ENCODE measurements around the gene DCTPP1.

DNA sequence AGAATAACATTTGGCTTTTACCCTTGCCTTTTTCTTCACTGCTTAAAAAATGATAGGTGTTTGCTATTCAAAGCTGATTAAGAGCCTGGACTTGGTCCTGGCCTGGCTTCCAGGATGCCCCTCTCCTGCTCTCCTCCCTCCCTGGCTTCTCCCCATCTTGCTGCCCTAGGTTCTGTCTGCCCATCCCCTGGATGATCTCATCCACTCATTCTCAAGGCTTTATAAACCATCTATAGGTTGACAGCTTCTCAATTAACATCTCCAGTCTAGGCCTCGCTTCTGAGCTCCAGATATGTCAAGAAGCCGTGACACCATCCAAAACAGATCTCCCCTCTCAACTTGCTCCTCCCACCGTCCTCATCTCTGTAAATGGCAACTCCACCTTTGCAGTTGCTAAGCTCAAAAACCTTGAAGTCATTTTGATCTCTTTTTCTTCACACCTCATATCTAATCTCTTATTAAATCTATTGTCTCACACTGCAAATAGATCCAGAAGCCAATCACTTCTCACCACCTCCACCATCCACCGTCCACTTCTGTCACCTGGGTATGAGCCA, 13.7 kb downstream of the DCTPP1 start:
- TF ChIP-seq, protein P1, sequence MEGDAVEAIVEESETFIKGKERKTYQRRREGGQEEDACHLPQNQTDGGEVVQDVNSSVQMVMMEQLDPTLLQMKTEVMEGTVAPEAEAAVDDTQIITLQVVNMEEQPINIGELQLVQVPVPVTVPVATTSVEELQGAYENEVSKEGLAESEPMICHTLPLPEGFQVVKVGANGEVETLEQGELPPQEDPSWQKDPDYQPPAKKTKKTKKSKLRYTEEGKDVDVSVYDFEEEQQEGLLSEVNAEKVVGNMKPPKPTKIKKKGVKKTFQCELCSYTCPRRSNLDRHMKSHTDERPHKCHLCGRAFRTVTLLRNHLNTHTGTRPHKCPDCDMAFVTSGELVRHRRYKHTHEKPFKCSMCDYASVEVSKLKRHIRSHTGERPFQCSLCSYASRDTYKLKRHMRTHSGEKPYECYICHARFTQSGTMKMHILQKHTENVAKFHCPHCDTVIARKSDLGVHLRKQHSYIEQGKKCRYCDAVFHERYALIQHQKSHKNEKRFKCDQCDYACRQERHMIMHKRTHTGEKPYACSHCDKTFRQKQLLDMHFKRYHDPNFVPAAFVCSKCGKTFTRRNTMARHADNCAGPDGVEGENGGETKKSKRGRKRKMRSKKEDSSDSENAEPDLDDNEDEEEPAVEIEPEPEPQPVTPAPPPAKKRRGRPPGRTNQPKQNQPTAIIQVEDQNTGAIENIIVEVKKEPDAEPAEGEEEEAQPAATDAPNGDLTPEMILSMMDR (IDR thresholded peaks at IDR 0.05 in 2 of 3, conservative IDR thresholded peaks at IDR 0.05 in 1 of 3; ENCODE audit: borderline replicate concordance in 1 of 3, insufficient read depth in 1 of 3, low read depth in 2 of 3, low read length in 2 of 3) = no peak
- TF ChIP-seq CEBPB (IDR thresholded peaks at IDR 0.05; ENCODE audit: low read depth) = no peak
- no peak for TF ChIP-seq SP1 (IDR thresholded peaks at IDR 0.05; ENCODE audit: low read depth)
- TF ChIP-seq EZH2phosphoT487 (IDR thresholded peaks at IDR 0.05; ENCODE audit: borderline replicate concordance) = no peak
